GM18870 (cell line): ENCODE data around the gene EPB41L5.
"Not testable (repeated sequence)": the region's sequence is repeated elsewhere in the genome, so short reads cannot be mapped to it uniquely, and the experiment has no call there.

Experiments used
- ATAC-seq: cut with Tn5 transposase; IDR thresholded peaks from one replicate; pipeline ENCODE4 v1.9.1; 2021; ENCODE audit warnings: moderate library complexity; ENCODE audit not compliant: unreplicated experiment

The EPB41L5 gene

DNA sequence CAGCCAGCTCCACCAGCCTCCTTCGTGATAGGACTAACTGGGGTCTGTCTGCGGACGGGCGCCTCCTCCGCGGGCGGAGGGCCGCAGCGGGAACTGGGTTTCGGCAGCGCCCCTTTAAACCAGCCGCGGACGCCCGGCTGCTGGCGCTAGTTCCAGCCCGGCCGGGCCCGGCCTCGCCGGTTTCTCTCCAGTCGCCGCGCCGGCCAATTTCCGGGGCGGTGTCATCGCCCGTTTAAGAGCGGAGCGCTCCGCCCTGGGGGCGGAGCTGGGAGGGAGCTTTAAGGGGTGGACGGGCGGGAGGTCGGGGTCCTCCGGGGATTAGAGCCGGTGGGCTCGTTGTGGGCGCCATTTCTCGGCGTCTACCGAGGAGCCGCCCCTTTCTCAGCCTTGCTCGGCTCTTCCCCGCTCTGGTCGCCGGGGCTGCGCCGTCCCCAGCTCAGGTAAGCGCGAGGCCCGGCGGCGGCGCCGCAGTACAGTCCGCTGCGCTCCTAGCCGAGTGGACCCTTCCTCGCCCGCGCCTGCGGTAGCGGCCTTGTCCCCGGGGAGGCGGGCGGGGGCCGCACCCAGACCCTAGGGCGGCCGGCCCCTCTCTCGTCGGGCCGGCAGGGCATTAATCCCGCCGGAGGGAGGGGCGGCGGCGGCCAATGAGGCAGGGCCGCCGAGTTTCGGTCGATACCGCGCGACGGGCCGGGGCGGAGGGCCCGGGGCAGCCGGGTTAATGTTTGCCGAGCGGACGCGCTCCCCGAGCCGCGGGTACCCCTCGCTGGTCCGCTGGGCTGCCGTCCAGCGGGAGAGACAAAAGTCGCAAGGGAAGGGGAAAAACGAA, at the start of gene EPB41L5:
Gene EPB41L5, plus strand, starts transcription at position 307 of the 826 bp plus-strand sequence. CDS start 6,008 bp downstream, outside the sequence.
- ATAC-seq = peak; percentile 69

DNA sequence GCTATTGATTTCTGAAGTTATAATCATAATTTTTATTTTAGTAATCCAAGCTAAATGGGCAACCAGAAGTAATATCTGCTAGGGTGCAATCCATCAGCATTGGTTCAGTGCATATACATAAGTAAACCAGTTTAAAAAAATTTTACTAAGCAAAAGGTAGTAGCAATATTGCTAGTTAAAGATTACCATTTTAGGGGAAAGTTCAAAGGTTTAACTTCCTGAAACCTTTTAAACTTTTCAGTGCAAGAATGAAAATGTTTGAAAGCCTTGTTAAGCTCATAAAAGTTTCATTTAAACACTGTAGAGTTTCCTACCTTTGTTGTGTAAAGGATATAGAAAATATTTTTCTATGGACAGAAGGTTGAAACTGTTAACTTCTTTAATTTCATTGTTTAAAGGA, 31.0 kb upstream of the EPB41L5 start:
- ATAC-seq = no peak

DNA sequence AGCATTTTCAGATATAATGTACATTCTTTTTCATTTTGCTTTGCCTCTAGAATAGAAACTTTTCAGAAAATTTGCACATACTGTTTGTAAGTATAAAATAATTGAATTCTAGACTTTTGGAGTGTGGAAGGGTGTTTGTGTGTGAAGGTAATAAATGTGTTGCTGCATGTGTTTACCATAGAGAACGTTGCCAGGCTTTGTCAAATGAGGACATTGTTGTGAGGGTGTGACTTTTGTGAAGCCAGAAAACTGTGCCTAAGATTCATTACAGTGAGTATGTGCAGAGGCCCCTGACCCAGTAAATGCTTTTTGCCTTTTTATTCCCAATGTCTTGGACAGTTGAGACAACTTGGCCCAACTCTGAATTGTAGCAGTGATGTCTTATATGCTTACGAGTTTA, 30.4 kb upstream of the EPB41L5 start:
- ATAC-seq = no peak

DNA sequence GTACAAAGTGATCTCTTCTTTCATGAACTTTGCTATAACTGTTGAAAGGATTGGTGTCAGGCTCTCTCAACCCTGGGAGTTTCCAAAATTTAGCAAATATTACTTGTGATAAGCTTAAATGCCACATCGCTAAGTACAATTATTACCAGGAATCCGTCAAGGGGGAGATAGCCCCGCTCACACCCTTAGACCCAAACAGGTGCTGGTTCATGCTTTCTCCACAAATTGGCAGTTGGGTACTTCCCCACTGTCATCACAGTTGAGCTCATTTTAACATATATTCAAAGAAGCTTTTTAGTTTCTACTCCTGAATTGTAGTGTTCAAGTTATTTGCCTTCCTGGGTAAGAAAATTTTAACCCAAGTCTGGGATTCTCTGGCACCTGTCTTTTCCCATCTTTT, 29.8 kb upstream of the EPB41L5 start:
- no peak for ATAC-seq

DNA sequence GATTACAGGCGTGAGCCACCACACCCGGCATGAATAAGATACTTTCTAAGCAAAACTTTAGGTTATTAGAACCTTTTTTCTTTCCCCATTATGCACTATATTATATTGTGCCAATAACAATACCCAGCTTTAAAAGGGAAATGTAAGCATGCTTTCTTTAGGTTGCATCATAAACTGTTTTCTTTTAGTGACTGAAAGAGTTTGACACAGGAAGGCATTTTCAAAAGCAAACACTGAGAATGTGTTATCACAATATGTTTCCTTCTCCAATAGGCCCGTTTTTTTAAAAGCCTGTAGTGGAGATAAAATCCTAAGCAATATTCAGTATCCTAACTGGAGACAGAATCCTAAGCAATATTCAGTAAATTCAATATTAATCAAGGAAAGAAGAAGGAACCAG, 16.7 kb upstream of the EPB41L5 start:
- ATAC-seq = no peak

DNA sequence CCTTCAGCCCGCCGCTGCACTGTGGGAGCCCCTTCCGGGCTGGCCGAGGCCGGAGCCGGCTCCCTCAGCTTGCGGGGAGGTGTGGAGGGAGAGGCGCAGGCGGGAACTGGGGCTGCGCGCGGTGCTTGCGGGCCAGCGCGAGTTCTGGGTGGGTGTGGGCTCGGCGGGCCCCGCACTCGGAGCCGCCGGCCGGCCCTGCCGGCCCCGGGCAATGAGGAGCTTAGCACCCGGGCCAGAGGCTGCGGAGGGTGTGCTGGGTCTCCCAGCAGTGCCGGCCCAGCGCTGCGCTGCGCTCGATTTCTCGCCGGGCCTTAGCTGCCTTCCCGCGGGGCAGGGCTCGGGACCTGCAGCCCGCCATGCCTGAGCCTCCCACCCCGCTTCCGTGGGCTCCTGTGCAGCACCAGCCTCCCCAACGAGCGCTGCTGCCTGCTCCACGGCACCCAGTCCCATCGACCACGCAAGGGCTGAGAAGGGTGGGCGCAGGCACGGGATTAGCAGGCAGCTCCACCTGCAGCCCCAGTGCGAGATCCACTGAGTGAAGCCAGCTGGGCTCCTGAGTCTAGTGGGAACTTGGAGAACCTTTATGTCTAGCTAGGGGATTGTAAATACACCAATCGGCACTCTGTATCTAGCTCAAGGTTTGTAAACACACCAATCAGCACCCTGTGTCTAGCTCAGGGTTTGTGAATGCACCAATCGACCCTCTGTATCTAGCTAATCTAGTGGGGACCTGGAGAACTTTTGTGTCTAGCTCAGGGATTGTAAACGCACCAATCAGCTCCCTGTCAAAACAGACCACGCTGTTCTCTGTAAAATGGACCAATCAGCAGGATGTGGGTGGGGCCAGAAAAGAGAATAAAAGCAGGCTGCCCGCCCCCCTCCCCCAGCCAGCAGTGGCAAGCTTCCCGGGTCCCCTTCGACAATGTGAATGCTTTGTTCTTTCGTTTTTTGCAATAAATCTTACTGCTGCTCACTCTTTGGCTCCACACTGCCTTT, 15.7 kb upstream of the EPB41L5 start:
- not testable (repeated sequence) for ATAC-seq

DNA sequence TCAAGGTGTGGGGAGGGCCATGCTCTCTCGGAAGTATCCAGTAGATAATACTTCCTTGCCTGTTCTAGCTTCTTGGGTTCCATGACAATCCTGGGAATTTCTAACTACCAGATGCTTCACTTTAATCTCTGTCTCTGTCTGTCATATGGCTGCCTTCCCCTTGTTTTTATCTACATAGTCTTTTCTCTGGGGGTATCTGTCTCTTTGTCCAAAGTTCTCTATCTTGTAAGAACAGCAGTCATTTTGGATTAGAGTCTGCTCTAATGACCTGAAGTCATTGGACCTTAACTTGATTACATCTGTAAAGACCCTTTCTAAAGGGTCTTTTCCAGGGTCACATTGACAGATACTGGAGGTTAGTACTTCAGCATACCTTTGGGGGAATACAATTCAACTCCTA, 11.4 kb upstream of the EPB41L5 start:
- no peak for ATAC-seq

DNA sequence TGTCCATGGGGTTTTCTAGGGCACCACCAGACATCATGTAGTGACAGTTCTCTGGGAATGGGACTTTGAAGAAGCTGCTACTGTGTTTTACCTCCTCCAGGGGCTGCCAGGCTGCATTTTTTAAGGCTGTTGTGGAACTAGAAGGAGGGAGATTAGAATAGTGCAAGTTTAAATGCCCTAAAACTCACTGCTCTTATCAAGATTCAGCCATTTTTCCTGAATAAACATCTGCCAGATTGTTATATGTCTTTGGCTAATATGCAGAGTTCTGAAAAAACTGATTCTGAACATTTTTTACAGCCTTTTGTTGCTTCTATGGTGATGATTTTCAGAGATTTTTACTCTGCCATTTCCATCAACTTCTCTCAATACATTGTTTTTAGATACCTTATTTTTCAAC, 8.6 kb upstream of the EPB41L5 start:
- no peak for ATAC-seq

DNA sequence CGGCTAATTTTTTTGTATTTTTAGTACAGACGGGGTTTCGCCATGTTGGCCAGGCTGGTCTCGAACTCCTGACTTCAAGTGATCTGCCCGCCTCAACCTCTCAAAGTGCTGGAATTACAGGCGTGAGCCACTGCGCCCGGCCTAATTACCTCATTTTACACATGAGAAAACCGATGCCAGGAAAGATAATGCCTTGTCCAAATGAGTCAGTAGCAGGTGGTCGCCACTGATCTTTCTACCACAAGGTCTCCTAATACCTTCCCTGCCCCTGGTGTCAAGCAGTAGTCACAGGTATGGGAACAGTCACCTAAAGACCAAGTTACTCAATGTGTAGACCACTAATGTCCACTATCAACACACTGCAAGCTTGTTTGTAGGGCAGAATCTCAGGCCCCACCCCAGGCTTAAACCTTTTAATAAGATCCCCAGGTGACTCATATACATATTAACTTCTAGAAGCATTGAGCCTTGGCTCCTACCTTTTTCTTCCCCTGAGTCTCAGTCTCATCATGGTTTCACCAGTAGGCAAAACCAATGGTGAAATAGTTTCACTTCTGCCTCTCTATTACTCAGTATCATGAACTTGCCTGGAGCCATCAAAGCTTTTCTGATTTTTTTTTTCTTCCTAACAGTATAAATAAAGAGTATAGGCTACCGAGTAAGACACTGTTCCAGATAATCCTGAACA, 6.9 kb upstream of the EPB41L5 start:
- ATAC-seq = peak; percentile 96

DNA sequence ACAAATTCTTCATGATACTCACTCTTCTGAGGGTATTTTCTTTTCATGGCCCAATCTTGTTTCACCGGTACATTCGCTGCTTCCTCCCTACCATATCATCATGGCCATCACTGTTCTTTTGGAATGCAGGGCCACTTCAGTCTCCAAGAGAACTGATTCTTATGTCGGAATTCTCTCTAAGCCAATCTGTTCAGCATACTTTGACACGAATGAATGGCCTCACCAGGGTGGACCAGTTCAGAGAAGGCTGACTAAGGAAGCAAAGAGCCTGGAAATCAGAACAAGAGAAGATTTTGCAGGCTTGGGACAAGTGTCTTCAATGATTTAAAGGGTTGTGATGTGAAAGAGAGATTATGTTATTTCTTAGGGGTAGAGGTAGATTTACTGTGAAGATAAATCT, 5.0 kb upstream of the EPB41L5 start:
- ATAC-seq = no peak

DNA sequence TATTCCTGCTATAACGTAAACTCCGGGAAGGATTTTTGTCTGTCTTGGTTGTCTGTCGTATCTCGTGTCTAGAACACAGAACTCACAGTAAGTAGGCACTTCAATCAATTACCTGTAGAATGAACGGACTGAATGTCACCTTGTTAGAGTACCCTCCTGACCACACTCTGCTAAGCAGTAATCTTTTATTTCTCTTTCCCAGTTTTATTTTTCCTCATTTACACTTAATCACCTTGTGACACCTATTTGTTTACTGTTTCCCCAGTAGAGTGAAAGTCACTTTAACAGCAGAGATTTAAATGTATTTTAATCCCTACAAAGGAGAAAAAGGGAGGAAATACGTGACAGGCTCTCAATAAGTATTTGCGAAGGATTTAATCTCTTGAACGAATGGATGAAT, 514 bp upstream of the EPB41L5 start:
- ATAC-seq = no peak

DNA sequence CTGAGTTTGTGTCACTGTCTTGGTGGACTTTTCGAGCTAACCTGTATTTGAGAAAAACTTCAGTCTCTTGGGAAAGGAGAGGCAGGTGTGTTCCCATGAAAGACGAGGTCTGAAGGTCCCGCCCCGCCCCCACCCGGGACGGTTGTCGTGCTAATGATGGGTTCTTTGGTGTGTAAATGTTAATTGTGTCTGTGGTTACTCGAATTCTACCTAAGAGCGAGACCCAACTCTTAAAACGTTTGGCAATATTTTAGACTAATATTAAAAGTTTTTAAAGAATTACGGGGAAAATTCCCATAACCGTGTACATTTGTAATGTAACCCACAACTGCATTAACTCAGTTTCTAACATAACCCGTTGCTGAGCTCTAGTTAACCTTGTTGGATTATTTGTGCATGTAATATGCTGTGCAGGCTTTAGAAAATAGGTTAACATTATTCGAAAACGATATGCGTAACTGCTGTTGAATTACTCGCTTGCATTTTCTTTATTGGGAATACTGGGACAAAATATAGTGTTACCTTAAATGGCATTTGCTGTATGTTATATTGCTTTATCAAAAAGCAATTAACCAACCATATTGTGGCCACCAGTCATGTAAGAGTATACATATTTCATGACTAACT, 833 bp downstream of the EPB41L5 start:
- no peak for ATAC-seq

DNA sequence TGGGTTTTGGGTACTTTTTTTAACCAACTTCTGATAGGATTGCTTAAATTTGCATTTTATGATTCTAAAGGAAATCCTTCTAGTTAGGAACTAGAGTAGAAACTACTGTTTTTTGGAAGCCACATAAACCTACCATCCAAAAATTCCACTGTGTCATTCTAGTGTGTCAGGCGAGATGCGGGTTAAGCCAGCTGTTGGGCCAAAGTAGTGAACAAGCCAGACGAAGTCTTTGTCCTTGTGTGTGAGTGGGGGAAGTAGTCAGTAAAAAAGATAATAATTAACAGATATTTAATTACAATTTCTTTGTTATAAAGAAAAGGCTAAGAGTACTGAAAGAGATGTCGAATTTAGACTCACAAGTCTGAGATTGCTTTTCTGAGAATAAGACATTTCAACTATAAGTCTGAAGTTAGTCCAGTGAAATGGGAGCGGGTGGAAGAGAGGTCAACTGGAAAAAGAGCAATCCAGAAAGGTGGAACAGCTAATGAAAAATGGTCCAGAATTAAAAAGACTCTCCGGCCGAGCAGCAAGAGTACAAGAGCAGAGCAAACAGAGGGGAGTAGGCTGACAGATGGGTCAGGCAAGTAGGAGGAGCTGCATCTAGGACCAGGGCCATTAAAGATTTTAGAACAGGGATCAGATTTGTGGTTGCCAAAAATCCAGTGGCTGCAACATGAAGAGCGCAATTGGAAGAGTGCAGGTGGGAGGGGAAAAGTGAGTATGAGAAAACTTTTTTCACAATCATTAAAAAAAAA, 1.5 kb downstream of the EPB41L5 start:
- no peak for ATAC-seq

DNA sequence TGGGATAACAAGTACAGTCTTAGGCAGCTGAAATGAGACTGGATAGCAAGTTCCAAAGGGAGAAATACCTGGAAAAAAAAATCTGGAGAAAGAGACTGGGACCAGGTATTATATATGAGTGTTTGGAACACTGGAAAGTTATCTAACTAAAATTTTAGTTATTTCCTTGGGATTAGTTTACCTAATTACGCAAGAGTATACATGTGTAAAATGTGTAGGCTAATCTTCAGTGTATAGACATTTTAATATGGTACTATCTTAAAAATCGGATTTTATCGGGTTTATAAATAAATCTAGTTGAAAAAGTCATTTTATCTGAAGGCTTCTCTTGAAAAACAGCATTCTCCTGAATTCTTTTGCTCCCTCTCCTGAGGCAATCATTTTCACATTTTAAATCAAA, 3.9 kb downstream of the EPB41L5 start:
- no peak for ATAC-seq

DNA sequence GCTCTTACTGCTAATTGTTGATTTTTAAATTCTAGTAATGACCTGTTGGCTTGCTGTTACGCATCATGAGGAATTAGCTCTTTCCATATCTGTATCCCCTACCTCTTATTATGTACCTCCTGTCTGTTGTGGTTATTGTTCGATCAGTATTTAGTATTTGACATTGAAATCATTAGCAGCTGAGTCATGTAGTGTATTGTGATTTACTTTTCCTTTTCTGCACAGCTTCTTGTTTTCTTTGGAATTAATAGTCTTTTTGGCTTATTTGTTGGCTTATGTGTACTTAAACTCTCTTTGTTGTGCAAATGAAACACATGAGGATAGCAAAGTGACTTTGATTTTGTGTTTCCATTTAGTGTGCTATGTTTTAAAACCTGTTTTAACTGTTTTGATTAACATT, 4.3 kb downstream of the EPB41L5 start:
- no peak for ATAC-seq

DNA sequence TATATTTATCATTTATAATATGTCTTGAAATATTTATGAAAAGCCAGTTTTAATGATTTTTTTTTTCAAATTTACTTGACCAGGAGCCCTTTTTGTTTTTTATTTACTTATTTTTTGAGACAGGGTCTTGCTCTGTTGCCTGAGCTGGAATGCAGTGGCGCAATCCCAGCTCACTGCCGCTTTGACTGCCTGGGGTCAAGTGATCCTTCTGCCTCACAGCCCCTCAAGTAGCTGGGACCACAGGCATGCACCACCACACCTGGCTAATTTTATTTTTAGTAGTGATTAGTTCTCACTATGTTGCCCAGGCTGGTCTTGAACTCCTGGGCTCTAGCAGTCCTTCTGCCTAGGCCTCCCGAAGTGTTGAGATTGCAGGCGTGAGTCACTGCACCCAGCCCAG, 5.7 kb downstream of the EPB41L5 start:
- ATAC-seq = no peak

DNA sequence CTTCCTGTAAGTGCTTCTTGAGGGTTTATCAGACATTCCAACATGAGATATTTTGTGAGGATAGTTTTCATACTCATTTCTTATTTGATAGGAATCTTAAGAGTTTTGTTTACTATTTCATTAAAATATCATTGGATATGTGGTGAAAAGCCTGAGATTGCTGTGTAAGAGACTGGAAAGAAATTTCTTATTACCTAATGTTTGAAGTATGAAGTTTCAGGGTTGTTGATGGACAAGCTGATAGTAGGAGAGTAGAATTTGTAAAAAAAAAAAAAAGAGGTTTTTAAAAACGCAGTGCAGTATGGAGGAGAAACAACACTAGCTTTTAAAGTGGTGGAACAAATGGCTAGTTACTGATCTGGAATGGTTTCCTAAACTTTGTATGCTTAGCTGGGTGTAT, 7.7 kb downstream of the EPB41L5 start:
- ATAC-seq = no peak

DNA sequence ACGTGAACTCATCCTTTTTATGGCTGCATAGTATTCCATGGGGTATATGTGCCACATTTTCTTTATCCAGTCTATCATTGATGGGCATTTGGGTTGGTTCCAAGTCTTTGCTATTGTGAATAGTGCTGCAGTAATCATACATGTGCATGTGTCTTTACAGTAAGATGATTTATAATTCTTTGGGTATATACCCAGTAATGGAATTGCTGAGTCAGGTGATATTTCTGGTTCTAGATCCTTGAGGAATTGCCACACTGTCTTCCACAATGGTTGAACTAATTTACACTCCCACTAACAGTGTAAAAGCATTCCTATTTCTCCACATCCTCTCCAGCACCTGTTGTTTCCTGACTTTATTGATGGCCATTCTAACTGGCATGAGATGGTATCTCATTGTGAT, 9.6 kb downstream of the EPB41L5 start:
- not testable (repeated sequence) for ATAC-seq

DNA sequence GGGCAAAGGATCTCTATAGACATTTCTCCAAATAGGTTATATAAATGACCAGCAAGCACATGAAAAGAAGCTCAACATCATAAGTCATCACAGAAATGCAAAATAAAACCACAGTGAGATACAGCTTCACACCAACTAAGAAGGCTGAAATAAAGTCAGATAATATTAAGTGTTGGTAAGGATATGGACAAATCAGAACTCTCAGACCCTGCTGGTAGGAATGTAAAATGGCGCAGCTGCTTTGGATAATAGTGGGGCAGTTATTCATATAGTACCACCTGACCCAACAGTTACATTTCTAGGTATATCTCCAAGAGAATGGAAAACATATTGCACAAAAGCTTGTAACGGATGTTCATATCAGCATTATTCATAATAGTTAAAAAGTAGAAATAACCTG, 14.0 kb downstream of the EPB41L5 start:
- ATAC-seq = no peak

DNA sequence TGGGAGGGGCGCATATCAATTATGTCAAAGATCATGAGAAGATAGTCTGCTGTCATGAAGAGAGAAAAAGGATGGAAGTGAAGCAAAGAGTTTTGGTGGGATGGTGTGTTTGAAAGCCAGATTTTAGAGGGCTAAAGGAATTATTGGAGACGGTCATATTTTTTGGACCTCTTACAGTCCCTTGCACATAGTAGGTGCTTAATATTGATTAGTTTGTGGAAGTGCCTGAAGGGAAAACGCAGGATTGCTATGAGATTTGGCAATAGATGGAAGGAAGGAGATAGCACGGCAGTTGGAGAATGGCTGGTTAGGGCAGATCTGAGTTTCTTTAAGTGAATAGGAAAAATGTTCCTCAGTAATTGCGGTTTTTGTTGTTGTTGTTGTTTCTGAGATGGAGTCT, 15.9 kb downstream of the EPB41L5 start:
- no peak for ATAC-seq
